ENCODE measurements around the gene ZDHHC14.
"Not testable (repeated sequence)": the region's sequence is repeated elsewhere in the genome, so short reads cannot be mapped to it uniquely, and the experiment has no call there.

Gene ZDHHC14

DNA sequence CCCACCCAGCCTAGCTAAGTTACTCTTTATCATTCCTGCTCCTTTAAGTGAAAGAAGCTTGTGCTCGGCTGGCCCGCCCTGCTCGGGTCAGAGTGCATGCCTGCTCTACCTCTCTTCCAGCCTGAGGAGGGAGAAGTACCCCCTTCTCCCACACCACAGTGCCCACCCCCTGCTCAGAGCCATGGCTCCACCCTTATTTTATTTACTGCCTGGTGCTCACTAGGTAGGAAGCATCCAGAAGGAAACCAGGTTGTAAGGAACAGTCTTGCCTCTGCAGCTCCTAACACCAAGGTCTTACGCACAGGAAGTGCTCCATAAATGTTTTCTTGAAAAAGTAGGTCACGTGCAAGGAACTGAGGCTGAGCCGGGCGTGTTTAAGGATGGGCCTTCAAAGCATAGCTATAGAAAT lies 336.4 kb downstream of the ZDHHC14 start:
- no peak for DNase-seq (ENCODE audit: low read depth)

DNA sequence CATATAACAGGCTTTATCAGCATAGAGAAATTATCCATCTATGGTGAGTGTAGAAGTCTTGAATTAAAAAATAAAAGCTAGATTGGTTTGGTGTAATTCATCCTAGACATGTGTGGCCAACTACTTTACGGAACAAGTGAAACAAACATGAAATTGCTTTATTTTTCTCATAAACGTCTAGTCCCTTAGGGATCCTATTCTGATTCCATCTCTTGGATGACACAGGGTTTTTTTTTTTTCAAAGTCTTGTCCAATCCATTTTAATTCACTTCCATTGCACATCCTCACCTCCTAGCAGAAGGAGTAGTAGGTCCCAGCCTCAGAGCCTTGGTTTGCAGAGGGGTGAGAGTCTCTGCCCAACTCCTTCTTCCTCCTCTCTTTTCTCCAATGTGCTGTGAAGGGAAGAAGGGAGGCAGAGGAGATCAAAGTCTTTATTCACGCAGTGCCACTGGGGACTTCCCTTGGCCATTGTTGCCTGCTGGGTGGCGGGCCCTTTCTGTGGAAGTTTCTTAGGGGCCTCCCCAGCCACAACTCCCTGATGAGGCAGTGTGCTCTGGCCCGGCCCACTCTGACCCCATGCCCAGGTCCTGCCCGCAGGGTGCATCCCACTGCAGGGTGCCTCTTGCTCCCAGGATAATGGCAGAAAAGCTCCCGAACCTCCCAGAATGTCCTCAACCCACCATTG lies 337.7 kb downstream of the ZDHHC14 start:
- no peak for DNase-seq (ENCODE audit: low read depth)

DNA sequence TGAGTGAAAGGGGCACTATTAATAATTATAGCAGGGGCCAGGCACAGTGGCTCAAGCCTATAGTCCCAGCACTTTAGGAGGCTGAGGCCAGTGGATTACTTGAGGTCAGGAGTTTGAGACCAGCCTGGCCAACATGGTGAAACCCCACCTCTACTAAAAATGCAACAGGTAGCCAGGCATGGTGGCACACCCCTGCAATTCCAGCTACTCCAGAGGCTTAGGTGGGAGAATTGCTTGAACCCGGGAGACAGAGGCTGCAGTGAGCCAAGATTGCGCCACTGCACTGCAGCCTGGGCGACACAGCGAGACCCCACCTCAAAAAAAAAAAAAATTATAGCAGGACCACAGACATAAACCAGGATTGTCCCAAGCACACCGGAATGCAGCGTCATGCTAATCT lies 340.0 kb downstream of the ZDHHC14 start:
- DNase-seq (ENCODE audit: low read depth) = not testable (repeated sequence)

DNA sequence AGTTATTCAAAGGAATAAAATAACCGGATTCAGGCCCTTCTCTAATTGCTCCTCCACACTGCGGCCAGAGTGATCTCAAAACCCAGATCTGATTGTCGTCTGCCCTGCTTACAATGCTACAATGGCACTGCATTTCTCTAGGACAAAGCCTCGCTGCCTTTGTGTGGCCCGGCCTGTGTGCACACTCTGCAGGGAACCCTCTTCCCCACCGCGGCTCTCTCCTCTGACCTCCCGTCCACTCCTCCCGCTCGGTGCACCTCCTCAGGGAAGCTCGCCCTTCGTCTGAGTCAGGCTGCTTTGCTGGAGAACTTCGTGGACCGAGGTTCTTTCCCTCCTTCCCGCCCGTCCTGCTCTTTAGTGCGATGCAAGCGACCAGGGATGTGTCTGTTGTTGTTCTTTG lies 340.4 kb downstream of the ZDHHC14 start:
- DNase-seq (ENCODE audit: low read depth) = no peak

DNA sequence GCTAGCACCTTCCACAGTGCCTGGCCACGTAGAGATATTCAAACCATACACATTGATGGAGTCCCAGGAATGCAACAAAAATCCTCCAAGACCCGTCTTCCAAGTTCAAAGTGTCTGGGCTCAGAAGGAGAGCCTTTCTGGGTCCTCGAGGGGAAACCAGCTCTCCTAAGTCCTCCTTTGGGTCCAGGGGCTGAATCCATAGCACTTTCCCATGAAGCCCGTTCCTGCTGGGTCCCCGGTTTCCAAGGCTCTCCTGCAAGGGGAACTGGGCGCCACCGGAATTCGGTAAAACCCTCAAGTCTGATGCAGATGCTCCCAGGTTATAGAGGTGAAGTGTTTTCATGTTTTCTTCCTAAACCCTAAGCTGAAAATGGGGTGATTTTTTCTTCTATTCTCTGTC lies 340.8 kb downstream of the ZDHHC14 start:
- no peak for DNase-seq (ENCODE audit: low read depth)

DNA sequence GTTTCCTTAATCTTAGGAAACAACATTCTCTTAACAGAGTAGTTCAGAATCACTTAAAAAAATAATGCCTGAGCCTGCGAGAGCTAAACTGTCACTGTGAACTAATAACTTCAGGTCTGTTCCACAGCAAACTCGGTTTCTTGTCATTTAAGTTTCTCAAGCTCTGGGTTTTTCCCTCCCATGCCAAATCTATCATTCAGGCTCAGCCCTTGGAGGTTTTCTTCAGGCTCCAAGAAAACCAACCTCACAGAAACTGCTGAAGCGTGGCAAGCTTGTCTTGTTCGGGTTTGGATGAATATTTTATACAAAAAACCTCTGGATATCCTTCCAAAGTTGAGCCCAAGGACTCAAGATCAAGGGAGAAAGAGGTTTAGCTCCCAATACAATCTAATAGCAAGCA lies 342.4 kb downstream of the ZDHHC14 start:
- DNase-seq (ENCODE audit: low read depth) = no peak

DNA sequence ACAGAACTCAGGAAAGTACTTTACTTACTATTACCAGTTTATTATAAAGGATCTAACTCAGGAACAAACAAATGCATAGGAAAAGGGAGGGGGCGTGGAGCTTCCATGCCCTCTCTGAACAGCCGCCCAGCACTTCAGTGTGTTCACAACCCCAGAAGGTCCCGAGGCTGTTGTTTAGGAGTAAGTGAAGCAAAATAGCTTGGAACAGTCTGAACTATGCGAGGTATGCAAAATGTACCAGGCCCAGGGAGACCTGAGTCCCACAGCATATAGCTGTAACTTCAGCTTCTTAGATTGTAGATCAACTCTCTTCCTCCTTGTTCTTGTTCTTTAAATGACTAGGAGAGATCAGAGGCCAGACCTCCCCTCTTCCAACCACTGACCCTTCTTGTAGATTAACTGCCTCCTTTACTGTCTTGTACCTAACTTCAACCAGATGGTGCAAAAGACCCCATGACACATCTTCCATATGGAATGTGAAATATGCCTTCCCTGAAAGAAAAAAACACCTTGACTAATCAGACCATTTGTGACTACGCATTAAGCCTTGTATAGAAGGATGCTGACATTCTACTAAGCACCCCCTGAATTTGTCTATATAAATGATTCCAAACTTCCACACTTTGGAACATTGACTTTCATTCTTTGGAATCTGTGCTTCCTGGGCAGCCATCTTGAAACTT lies 343.3 kb downstream of the ZDHHC14 start:
- no peak for DNase-seq (ENCODE audit: low read depth)

DNA sequence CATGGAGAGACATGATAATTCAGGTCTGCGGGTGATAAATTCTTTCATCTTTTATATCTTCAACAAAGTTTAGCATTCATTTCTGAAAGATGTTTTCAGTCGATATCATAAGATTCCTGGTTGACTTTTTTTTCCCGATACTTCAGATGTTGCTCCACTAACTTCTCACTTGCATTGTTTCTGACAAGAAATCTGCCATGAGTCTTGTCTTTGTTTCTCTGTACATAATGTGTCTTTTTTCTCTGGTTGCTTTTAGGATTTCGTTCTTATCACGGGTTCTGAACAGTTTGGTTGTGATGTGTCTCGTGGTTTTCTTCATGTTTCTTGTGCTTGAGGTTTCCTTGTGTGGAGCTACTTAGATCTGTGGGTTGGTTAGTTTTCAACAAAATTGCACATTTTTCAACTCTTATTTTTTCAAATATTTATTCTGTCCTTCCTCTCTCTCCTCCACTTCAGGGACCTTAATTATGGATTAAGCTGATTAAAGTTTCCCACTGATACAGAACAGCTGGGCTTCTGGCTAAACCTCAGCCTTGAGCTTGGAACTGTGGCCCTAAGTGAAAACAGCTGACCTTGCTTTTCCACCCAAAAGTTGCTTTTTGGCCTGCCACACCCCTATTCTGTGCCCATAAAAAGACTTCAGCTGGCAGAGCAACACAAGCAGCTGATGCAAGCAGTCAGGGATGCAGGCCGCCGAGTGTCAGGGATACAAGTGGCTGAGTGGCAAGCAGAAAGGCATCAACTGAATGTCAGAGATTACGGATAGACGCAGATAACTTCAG lies 344.2 kb downstream of the ZDHHC14 start:
- no peak for DNase-seq (ENCODE audit: low read depth)

DNA sequence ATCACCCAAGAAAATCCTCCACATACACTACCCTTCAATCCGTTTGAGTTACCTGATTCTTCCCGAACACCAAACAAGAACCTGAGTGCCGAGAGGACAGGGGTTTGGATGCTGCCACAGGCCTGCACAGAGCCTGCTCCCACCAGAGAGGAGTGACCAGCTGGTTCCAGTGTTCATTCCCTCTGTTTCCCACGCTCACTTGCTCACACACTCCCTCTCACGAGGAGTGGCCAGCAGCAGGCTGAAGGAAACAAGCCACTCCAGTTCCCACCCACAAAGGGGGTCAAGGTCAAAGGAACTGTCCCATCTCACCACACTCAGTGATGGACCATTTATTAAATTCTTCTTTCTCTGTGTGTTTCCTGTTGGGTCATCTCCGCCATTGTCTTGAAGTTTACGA lies 344.8 kb downstream of the ZDHHC14 start:
- no peak for DNase-seq (ENCODE audit: low read depth)

DNA sequence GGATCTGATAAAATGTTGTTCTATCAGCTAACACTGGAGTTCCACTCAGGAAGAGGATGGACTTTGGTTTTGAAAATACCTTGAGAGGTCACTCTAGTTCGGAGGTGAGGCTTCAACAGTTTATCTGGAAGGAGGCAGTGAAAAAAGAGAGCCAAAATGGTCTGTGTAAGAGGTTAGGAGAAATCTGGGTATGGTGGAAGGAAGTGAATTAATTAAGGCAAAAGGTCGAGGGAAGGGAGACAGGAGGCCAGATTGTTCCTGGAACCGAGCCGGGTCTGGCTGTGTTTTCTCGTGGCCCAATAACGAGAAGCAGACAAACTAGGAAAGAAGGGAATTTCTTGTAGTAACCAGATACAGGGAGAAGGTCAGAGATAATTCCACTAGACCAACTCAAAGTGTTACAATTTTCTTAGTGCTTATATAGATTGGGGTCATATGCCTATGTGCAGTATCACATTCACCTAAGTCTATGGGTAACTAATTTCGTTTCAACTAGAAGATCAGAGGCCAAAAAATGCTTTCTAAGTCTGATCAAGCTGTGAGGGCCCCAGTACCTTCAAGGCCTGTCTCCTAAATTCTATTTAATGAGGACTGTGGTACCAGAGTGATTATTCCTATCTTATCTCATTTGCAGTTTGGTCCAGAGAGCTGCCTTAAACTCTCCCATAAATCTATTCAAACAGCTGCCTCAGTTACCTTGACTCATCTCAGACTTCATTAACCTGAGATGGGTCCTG lies 346.1 kb downstream of the ZDHHC14 start:
- DNase-seq (ENCODE audit: low read depth) = no peak
